ENCODE measurements around the gene GJC2. TPM values are rescaled to one million over a fixed set of nuclear protein-coding genes. Genes with fewer than 3 reads are reported as not detected.

Gene GJC2
- polyA plus RNA-seq: not detected

DNA sequence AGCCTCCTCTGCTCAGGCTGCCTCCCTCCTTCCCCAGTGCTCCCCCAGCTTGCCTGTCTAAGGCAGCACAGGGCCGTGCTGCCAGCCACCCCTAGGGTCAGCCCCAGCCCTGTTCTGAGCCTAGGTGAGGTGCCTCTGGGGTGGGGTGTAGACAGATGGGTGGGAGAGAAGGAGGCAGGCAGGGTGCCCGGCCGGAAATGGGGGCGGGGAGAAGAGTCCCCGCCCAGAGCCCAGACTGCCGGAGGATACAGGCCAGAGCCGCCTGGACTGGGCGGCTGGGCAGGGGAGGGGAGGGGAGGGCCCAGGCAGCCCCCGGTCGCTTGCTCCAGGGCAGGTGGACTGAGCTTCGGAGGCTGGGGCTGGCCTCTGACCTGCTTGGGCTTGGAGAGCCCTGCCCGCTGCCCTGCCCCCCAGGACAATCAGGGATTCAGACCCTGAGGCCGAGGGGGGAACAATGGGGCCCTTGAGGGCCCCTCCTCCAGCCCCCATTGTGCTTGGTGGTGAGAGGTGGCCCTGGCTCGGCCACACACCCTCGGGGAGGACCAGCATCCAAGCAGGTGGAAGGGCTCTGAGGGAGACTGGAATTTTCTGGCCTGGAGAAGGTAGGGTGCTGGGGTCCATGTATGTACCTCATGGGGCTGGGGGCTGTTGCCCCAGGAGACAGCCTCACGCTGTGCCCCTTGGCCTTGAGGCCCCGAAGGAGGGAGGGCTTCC, at the start of gene GJC2:
Gene GJC2, plus strand, starts transcription at position 525 of the 714 bp plus-strand sequence. CDS start 7,829 bp downstream, outside the sequence.
- Mint-ChIP-seq H3K27ac (no peak within 1 kb of the TSS), H3K36me3 (no peaks in the 10 kb centered on the region), H3K4me3 (no peak within 1 kb of the TSS), H3K4me1 (peaks cover 0 to 3% of the 10 kb centered on the region in 2 donors), H3K27me3 (ENCODE audit: low read depth in 3 of 3) (peaks cover 0 to 12% (median 2%) of the 10 kb centered on the region in 3 donors), H3K9me3 (no peaks in the 10 kb centered on the region)
- no peak for DNase-seq

DNA sequence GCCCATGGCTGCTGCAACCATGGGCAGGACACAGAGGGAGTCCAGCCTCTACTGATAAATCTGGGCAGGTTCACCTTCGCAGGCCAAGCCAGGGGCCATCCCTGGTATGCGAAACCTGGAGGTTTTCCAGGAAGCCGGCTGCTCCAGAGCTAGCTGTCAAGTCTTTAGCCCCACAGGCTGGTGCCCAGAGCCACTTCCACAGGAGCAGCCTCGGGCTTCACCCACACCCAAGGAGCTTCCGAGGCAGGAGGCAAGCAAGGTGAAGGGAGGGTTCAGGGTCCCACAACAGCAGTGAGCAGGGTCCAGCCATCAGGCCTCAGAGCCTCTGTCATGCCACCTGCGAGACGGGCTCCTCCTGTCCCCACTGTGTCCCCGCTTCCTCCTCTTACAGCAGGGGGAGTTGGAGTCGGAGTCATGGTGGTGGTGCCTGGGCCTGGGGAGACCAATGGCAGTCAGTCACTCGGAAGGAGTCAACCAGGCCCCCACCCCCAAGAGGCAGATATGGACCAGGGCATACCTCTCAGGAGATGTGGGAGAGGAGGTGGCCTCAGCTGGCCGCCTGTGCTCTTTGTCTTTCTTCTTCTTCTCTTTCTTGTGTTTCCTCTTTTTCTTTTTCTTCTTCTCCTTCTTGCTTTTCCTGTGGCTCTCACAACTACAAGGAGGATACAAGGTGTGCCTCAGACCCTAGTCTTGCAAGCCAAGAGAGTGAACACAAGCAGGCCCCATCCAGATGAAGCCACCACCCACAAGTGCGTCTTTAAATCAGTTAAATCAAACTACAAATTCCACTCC, 48.7 kb upstream of the GJC2 start:
- H3K9me3 Mint-ChIP-seq: peaks cover 0 to 2% (median 0%) of the 10 kb centered on the region in 6 donors
- H3K36me3 Mint-ChIP-seq: peaks cover 7 to 14% (median 8%) of the 10 kb centered on the region in 3 donors
- DNase-seq: no peak
- H3K4me3 Mint-ChIP-seq: peak overlapping the region; percentile 61 to 78 (median 76)
- peak overlapping the region; percentile 74 to 94 (median 88) for H3K27ac Mint-ChIP-seq
- H3K27me3 Mint-ChIP-seq (ENCODE audit: low read depth in 3 of 3): peaks cover 10 to 29% (median 23%) of the 10 kb centered on the region in 3 donors
- H3K4me1 Mint-ChIP-seq: peaks cover 35 to 50% of the 10 kb centered on the region in 2 donors

- peaks cover 10 to 29% (median 21%) of the 10 kb centered on the region in 3 donors for H3K27me3 Mint-ChIP-seq (ENCODE audit: low read depth in 3 of 3)
- peak overlapping the region; percentile 74 to 94 (median 88) for H3K27ac Mint-ChIP-seq
- H3K4me3 Mint-ChIP-seq: peak overlapping the region; percentile 61 to 78 (median 76)
- H3K9me3 Mint-ChIP-seq: peaks cover 0 to 2% (median 0%) of the 10 kb centered on the region in 6 donors
- no peak for DNase-seq
- H3K36me3 Mint-ChIP-seq: peaks cover 7 to 14% (median 8%) of the 10 kb centered on the region in 3 donors
- peaks cover 31 to 45% of the 10 kb centered on the region in 2 donors for H3K4me1 Mint-ChIP-seq
Observed at GRCh38 chr1:228101614-228101993, 48.1 kb upstream of the GJC2 start.

- Mint-ChIP-seq H3K9me3 (peaks cover 0 to 2% (median 0%) of the 10 kb centered on the region in 6 donors), H3K36me3 (peaks cover 7 to 14% (median 13%) of the 10 kb centered on the region in 3 donors), H3K27ac (peak overlapping the region in 5 of 6 donors; percentile 51 to 88 (median 77)), H3K27me3 (ENCODE audit: low read depth in 3 of 3) (peaks cover 10 to 29% (median 21%) of the 10 kb centered on the region in 3 donors), H3K4me1 (peaks cover 29 to 40% of the 10 kb centered on the region in 2 donors), H3K4me3 (peak overlapping the region; percentile 73 to 94 (median 79))
- DNase-seq: peak; percentile 50 to 60 (median 55)
Observed at GRCh38 chr1:228101994-228102790, 47.5 kb upstream of the GJC2 start.

DNA sequence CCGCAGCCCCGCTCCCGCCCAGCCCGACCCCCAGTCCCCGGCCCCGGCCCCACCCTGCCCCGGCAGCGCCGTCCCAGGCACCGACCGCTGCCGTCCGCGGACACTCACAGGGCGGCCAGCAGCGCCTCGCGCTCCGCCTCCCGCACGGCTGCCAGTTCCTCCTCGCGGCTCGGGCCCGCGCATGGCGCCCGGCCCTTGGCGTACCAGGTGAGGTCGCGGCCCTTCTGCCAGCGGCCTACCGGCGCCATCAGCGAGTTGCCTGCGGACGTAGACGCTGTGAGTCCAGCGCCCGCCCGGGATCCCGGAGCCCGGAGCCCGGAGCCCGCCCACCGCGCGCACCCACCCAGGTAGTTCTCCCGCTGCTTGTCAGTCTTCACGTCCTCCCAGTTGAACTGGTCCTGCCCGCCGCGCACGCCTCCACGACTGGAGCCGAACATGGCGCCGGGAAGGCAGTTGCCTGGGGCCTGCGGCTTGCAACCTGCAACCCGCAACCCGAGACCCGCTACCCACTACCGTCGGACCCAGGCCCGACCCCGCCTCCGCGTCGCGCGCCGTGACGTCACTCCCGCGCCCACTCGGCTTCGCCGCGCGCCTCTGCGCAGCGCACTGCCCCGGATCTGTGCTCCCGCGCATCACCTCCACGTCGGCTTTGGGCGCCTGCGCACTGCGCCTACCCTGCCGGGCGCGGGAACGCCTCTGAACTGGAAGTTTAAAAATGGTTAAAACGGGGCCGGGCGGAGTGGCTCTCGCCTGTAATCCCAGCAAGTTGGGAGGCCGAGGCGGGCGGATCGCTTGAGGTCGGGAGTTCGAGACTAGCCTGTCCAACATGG, 46.7 kb upstream of the GJC2 start, which contains the start of gene C1orf35:
Gene C1orf35, minus strand, starts transcription at position 535 of the 830 bp plus-strand sequence. Its CDS starts 98 bp downstream, at position 437.
- H3K4me3 Mint-ChIP-seq: peak within 1 kb of the TSS; percentile 89 to 95 (median 94)
- H3K27me3 Mint-ChIP-seq (ENCODE audit: low read depth in 3 of 3): peaks cover 7 to 25% (median 15%) of the 10 kb centered on the region in 3 donors

GRCh38 chr1:228104526-228105269, 45.0 kb upstream of the GJC2 start:
- Mint-ChIP-seq H3K4me3 (peak overlapping the region; percentile 65 to 95 (median 91)), H3K27ac (peak overlapping the region; percentile 39 to 88 (median 78)), H3K36me3 (peaks cover 0 to 5% (median 1%) of the 10 kb centered on the region in 3 donors), H3K9me3 (peaks cover 0 to 2% (median 0%) of the 10 kb centered on the region in 6 donors), H3K4me1 (peaks cover 35 to 37% of the 10 kb centered on the region in 2 donors), H3K27me3 (ENCODE audit: low read depth in 3 of 3) (peaks cover 6 to 25% (median 12%) of the 10 kb centered on the region in 3 donors)
- DNase-seq: no peak

More for the DNA sequence above, 46.7 kb upstream of the GJC2 start, which contains the start of gene C1orf35:
- peak; percentile 92 to 94 (median 94) for DNase-seq
- Mint-ChIP-seq H3K4me1 (peaks cover 24 to 32% of the 10 kb centered on the region in 2 donors), H3K9me3 (peaks cover 0 to 2% (median 0%) of the 10 kb centered on the region in 6 donors), H3K27ac (peak within 1 kb of the TSS; percentile 86 to 95 (median 94)), H3K36me3 (peaks cover 7 to 13% (median 7%) of the 10 kb centered on the region in 3 donors)

DNA sequence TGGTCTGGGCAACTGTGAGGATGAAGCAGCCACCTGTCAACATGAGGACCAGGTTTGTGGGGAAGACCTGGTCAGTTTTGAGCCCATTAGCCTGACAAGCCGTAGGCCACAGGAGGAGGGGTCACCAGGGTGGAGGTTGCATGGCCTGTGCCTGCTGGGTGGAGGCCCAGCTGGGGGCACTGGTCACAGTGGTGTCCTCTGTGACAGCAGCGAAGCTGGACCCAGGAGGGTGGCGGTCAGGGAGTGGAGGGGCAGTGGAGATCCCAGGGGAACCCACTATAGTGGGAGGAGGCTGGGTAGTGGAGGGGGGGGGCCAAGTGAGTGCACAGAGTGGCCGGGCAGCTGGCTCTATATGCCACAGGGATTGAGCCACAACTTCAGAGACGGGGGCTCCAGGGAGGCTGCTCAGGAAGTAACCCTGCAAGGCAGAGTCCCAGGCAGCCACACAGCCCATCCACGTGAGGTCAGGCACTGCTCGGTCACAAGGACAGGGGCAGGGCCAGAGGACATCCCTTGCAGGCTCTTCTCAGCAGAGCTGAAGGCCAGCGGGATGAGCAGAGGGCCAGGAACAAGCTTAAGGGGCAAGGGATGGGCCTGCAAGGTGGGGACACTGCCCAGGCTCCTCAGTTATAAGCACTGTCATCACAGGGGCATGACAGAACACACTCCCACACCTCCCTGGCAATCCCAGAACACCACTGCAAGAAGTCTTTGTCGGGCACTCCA, 44.3 kb upstream of the GJC2 start:
- no peak for DNase-seq
- peaks cover 41 to 43% of the 10 kb centered on the region in 2 donors for H3K4me1 Mint-ChIP-seq
- H3K4me3 Mint-ChIP-seq: no peak overlapping the region
- H3K27ac Mint-ChIP-seq: peak overlapping the region in 1 of 6 donors; percentile 16
- H3K36me3 Mint-ChIP-seq: peaks cover 0 to 5% (median 0%) of the 10 kb centered on the region in 3 donors
- H3K27me3 Mint-ChIP-seq (ENCODE audit: low read depth in 3 of 3): peaks cover 6 to 19% (median 12%) of the 10 kb centered on the region in 3 donors
- peaks cover 0 to 2% (median 0%) of the 10 kb centered on the region in 6 donors for H3K9me3 Mint-ChIP-seq

GRCh38 chr1:228105996-228106799, 43.5 kb upstream of the GJC2 start:
- H3K4me3 Mint-ChIP-seq: peak overlapping the region in 3 of 5 donors; percentile 14 to 44 (median 17)
- peaks cover 0 to 5% (median 0%) of the 10 kb centered on the region in 3 donors for H3K36me3 Mint-ChIP-seq
- peaks cover 41 to 43% of the 10 kb centered on the region in 2 donors for H3K4me1 Mint-ChIP-seq
- H3K9me3 Mint-ChIP-seq: peaks cover 0 to 2% (median 0%) of the 10 kb centered on the region in 6 donors
- peak overlapping the region in 2 of 6 donors; percentile 28 to 62 for H3K27ac Mint-ChIP-seq
- no peak for DNase-seq
- H3K27me3 Mint-ChIP-seq (ENCODE audit: low read depth in 3 of 3): peaks cover 6 to 16% (median 12%) of the 10 kb centered on the region in 3 donors

GRCh38 chr1:228106800-228107054, 43.0 kb upstream of the GJC2 start:
- DNase-seq: no peak
- Mint-ChIP-seq H3K9me3 (peaks cover 0 to 2% (median 0%) of the 10 kb centered on the region in 6 donors), H3K27me3 (ENCODE audit: low read depth in 3 of 3) (peaks cover 6 to 12% (median 11%) of the 10 kb centered on the region in 3 donors), H3K4me3 (peak overlapping the region in 4 of 5 donors; percentile 14 to 44 (median 20)), H3K27ac (peak overlapping the region in 3 of 6 donors; percentile 19 to 62 (median 50)), H3K36me3 (peaks cover 0 to 5% (median 0%) of the 10 kb centered on the region in 3 donors), H3K4me1 (peaks cover 36 to 38% of the 10 kb centered on the region in 2 donors)

DNA sequence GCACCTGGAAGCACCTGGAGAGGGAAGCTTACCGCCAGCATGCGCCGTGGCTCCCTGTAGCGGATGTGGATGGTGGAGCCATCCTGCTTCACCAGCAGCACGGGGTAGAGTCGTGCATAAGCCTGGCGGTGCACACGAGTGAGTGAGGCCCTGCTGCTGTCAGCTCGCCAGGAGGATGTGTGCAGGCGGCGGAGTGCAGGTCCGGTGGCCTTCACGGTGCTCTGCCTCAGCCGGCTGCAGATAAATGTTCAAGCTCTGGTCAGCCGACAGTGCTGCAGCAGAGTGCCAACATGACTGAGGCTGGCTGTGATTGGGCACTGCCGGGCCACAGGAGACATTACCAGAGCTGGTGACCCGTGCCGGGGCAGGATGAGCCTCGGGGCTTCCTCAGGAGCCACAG, 42.1 kb upstream of the GJC2 start:
- Mint-ChIP-seq H3K27me3 (ENCODE audit: low read depth in 3 of 3) (peaks cover 6 to 11% (median 10%) of the 10 kb centered on the region in 3 donors), H3K9me3 (peaks cover 0 to 2% (median 0%) of the 10 kb centered on the region in 6 donors), H3K4me3 (peak overlapping the region; percentile 91 to 94 (median 92)), H3K36me3 (peaks cover 0 to 5% (median 0%) of the 10 kb centered on the region in 3 donors), H3K4me1 (peaks cover 36 to 37% of the 10 kb centered on the region in 2 donors), H3K27ac (peak overlapping the region in 4 of 6 donors; percentile 50 to 93 (median 55))
- no peak for DNase-seq
